NCI-H345 treated with DMSO at 0.1 percent for 48 hours (cell line): ENCODE results near the gene HSD17B8.

ENCODE experiments used
- DNase-seq: peaks from one replicate; lab custom pipeline; 2025; ENCODE audit not compliant: unreplicated experiment; lab: John Stamatoyannopoulos, UW

The HSD17B8 gene

DNA sequence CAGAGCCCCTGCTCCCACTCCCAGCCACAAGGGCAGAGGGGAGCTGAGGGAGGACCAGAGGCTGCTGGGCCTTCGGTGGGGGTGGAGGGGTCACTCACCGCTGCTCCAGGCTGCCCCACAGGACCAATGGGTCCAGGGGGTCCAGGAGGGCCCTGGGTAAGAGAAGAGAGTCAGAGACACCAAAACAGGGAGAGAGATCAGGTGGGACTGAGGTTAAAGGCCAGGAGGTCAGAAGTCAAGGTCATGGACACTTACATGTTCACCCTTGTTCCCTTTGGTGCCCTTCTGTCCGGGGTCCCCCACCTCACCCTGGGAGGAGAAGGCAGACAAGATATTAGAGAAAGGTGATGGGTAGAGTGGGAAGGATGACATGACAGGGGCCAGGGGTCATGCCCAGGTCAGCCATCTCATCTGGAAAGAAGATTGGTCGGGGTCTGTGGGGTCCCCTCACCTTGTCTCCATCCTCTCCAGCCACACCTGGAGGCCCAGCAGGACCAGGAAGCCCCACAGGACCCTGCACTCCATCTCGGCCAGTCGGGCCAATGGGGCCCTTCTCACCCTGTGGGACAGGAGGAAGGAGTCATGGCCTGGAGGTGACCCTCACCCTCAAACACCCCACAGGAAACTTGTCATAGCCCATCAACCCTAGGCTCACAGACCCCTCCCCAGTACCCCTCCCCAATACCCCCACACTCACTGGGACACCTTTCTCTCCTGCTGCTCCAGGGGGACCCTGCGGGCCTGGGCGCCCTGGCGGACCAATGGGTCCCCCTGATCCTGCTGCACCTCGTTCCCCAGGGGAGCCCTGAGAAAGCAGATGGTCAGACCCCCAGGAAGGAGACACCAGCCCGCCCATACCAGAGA is 33.2 kb upstream of the HSD17B8 start:
- no peak for DNase-seq

DNA sequence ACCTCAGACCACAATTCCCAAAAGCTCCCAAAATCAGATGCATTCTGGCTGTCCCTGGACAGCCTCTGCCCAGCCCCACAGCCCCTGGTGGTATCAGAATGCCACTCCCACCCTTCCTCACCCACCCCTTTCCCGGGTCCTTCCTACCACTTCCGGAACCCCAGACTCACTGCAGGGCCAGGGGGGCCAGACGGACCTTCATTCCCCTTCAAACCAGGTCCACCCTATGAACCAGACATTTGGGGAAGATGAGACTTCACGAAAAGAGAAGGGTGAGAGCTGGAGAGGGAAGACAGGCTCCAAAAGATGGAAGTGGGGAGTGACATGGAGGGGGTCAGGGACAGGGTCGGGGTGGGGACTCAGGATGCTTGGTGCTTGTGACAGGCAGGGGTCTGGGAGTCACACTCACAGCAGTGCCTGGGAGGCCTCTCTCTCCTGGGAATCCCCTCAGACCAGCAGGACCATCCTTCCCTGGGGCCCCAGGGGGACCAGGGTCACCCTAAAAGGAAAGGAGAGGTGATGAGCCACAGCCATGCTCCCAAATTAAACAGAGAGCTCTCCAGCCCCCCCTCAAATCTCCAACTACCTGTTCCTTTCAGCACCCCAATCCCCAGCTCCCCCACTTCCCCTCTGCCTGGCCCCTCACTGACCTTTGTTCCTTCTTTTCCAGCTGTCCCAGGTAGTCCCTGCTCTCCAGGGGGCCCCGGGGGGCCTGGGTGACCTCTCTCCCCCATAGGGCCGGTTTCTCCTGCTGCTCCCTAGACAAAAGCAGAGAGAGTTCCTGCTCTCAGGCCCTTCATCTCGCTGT is 32.4 kb upstream of the HSD17B8 start:
- no peak for DNase-seq

DNA sequence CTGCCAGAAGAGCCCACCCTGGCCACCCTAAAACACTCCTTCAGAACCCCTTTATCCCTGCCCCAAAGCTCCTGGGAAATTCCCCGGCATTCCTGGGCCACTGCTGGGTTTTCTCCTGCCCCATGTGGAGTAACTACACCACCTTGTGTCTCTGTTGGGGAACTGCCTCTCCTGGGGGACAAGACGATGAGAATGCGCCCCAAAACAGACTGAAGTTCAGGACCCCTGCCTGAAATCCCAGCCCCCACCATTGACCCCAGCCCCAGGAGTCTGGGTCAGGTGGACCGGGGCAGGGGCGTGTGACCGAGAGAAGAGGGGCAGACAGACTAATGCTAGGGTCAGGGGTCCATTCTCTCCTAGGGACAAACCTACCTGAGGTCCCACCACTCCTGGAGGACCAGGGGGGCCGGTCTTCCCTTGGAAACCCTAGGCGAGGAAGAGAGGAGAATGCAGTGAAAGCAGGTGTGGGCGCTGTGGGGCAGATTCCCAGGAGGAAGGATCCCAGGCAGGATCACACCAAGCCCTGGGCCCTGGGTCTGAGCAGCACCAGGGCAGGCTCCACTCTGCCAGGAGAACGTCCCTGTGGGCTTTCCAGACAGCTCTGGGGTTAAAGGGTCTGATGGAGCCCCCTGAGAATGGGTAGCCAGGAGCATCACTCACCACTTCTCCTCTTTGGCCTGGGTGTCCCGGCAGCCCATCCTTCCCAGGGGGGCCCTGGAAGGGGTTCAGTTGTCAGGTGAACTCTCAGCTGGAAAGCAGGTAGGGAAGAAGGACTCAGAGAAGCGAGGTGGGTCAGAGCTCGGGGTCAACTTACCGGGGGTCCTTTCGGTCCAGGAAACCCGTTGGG is 31.5 kb upstream of the HSD17B8 start:
- DNase-seq, result no peak

DNA sequence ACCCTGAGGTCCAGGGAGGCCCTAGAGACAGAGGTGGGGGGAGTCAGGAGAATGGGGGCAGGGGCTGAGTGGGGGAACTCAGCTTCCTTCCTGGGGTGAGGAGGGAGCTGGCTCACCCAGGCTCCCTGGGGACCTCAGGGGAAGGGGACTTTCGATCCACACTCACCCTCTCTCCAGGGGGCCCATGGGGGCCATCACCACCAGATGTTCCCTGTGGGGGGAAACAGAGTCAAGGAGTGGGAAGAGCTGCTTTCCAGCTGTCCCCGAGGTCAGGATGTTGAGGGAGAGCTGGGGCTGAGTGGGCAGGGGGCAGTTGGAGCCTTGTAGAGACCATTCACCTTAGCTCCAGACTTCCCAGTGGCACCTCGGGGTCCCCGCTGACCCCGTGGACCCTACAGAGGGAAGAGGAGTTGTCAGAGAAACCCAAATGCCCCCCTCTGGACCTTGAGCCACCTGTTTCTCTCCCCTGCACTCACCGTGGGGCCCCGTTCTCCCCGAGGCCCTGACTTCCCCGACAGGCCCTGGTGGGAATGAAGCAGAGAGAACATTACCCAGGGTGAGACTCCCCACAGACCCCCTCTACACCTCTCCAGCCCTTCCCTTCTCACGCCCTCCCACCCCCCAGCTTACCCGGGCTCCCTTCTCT is 30.8 kb upstream of the HSD17B8 start:
- DNase-seq, result no peak

DNA sequence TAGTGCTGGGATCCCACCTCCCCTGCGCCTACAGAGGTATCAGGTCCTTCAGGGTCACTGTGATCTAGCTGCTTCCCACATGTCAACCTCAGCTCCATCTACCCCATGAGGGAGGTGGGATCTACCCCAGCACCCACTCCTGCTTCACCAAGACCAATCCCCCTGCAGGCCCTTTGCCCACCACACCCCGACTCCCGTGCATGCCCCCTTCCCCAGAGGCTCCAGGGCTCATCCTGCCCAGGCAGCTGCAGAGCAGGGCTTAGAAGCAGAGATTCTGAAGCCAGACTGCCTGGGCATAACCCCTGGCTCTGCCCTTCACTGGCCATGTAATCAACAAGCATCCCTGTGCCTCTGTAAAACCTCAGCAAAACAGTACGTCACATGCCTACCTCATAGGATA is 29.7 kb upstream of the HSD17B8 start:
- no peak for DNase-seq

DNA sequence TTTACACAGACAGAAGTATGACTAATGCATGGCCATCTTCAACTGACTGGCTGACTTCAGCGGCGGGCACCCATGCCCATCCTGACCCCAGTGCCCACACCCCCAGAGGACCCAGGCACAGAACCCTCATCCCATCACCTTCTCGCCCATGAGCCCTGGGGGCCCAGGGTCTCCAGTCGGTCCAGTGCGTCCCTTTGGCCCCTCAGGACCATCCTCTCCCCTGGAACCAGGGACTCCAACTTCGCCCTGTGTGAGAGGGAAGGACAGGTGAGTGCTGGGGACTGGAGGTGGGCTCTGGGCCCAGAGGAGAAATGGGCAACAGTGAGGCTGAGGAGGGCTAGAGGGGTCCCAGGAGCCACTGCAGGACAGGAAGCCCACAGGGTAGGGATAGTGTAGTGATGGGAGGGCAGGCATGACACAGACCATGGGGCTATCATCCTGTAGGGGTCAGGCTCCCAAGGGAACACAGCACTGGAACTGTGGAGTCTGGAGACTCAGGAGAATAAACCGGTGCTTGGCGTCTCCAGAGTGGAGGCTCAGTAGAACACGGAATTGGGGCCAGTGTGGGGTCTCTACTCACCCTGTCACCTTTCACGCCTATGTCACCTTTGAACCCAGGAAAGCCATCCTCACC is 28.9 kb upstream of the HSD17B8 start:
- DNase-seq, result no peak

DNA sequence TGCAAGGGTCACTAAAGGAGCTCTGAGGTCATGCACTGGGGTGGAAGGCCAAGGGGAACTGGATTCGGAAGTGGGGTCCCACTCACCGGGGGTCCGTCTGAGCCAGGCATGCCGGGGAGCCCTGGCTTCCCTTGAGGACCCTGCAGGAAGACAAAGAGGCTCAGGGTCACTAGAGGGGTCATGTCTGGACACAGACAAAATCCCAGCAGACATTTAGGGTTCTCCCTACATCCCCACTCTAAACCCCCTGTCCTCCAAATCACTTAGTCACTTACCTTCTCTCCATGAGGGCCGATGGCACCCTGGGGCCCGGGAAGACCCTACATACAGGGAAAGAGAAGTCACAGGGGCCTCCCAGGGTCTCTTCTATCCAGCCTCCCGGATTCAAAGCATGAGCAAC is 27.5 kb upstream of the HSD17B8 start:
- DNase-seq, result no peak

DNA sequence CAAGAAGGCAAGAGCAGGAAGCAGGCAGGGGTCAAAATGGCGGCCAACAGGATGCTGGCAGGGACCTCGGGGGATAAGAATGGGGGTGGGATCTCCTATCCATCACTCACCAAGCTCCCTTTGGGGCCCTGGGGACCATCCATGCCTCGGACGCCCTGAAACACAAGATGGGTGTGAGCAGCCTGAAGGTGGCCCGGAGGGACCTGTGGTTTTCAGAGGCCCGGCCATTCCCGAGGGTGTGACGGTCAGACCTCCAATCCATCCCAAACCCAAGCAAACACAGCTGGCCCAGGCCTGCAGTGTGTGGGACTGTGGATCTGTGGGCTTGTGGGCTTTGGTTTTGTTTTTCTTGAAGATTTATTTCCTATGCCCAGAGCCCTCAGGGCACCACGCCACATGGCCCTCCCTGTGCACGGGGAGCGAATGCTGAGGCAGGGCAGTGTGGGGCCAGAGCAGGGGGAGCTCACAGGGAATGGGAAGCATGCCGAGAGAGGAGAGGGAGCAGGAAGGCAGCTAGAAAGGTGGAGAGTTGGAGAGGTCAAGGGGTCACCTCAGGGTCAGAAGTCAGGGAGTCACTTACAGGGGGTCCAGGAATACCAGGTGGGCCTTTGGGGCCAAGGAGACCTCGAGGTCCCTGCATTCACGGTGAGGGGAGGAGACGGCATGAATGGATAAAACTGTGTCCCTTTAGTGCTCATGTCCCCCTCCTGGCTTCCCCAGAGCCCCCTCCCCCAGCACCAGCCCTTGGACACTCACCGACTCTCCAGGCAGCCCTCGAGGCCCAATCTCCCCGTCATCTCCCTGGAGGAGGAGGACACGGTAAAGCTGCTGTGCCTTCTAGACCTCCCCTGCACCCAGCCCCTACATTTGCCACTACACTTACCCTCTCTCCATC is 26.7 kb upstream of the HSD17B8 start:
- no peak for DNase-seq

DNA sequence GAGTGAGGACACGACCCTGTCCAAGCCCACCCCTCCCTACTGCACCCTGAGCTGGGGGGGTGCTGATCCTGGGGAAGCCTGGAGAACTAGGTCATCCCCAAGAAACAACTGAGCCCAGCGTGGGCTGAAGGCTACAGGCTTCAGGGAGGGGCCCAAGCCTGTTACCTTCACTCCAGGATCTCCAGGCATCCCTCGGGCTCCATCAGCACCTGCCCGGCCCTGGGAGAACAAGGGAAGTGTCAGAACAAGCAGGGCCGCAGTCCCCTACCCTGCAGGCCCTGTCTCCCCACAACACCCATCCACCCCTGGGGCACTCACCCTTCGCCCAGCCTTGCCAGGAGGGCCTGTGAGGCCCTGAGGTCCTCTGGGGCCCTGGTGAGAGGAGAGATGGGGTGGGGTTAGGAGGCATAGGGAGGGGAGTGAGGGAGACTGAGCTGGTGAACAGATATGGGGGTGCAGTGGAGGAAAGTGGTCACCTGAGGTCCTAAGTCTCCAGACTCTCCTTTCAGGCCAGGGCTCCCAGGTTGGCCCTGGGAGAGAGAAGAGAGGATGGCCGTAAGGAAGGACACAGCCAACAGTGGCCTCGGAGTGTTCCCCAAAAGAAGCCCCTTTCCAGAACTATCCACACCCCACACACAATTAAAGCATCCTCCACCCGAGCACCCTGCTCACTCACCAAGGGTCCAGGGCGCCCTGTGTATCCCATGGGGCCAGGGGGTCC is 25.5 kb upstream of the HSD17B8 start:
- no peak for DNase-seq

DNA sequence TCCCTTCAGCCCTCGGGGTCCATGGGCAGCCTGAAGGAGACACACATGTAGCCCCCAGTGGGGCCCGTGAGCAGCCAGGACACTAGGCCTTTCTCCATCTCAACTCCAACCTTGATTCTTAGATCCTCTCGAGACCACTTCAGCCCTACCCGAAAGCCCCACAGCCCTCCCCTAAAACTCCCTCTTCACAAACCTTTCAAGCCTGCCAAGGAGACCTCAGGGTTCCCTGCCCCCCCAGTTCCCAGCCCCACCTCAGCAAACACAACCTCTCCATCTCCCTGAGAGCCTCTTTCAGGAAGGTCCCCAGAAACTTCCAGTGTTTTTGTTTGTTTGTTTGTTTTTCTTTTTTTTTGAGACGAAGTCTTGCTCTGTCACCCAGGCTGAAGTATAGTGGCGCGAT is 23.3 kb upstream of the HSD17B8 start:
- DNase-seq, result no peak

DNA sequence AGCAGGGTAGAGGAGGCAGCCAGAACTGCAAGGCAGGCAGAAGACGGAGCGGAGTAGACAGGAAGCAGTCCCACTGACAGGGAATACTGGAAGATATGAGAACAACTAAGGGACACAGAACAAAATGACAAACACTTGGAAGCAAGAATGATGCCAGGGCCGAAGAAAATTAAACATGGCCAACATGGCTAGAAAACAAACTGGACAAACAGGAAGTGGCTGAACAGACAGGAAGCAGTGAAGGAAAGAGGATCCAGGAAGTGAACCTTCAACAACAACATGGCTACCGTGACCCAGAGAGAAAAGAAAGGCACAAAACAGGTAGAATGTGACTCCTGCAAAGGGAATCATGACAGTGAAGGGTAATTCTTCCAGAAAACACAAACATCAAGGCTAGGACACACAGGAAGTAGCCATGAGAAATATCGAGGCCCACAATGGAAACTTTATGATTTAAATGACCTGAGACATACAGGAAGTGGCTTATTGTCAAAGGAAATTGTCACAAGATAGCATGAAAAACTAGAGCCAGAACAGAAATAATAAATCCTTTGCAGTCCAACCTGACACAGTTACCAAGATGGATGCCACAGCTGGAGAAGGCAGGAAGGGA is 21.3 kb upstream of the HSD17B8 start:
- no peak for DNase-seq

DNA sequence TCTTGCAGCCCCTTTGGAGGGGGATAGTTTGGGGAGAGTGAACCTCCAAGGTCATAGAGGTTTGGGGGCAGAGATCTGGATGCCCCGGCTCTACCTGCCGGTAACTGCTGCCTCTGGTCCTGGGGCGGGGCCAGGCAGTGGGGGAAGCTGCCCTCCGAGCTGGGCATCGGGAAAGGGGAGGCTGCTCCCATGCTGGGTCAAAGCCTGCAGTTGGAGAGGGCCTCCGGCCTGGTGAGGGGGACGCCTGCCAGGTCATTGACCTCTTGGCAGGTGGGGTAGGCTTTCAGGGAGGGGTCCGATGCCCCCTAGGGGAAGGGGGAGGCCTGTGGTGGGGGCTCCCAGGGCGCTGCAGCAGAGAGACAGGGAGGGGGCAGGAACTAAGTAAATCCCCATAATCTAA is 19.3 kb upstream of the HSD17B8 start:
- no peak for DNase-seq

DNA sequence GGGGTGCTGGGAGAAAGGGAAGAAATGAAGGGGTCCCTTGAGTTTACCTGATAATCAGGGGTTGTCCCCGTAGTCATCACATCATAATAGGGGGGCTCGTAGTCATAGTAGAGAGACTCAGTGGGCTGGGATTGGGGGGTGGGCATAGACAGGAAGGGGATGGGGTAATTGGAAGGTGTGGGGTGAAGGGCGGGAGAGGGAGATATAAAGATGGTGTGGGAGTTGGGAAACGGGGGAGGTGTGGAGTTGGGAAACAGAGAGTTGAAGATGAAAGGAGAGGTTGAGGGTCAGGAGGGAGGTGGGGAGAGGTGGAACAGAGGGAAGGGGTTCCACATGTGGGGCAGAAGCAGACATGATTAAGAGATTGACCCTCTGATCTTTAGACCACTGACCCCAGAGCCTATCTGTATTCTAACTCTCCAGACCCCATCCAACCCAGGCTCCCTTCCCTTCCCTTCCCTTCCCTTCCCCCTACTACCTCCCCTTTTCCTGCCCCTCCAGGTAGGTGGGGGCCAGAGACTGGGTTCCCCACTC is 18.7 kb upstream of the HSD17B8 start:
- DNase-seq, result no peak

DNA sequence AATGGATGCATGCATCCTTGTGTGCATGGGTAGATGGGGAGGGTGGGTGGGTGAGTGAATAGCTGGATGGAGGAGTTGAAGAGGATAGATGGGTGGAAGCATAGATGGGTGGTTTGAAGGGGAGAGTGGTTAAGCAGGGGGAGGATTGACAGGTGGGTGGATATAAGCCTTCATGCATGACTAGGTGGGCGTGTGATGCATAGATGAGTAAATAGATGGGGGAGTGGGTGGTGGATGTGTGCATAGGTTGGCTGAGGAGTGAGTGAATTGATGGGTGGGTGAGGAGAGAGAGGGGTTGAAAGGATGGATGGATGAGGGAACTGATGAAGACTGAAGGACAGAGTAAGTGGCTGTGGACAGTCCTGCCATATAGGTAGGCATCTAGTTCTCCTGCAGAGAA is 16.6 kb upstream of the HSD17B8 start:
- DNase-seq, result no peak

DNA sequence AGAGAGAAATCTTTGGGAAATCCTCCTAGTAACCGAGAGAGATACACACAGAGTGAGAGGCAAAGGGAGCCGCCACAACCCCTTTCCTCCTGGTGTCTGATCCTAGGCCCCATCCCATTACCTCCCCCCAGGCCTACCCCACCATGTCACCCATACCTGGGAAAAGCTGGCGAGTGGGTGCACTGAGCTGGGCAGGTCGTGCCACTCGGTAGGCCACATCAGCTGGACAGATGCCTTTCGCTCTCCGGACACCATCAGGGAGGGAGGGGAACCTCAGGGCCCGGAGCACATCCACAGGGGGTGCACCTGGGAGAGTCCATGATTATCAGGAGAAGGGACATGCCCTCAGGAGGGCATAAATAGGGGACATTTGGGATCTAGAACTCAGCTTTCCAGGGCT is 15.3 kb upstream of the HSD17B8 start:
- DNase-seq, result no peak

DNA sequence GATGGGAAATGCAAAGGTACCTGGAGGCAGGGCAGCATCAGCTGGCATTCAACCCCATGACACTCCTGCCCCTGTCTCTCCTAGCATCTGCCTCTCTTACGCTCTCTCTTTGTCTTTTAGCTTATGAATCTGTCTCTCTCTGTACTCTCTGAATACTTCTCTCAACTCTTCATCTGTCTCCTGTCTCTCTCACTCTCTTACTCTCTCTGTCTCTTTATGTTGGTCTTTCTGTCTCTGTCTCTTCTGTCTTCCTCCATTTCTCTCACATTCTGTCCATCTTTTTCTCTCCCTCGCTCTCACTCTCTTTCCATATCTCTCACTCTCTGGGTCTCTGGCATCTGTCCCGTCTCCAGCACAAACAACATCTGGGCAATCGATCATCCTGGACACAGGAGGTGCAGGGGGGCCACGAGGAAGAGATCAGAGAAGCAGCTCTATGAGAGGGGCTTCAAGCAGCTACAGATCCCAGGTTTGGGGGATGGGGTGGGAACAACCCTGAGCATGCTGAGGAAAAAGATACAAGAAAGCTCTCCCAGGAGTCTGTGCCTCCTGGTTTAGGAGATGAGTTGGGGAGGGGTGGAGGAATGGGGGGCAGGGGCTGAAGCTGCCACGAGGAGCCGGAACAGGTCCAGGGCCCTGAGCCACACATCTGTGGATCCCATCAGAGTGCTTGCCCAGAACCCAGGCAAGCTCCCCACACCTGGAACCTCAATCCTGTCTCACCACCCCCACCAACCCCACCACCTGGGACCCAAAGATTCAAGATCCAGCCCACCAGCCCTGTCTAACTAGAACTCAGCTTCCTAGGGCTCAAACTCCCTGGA is 14.6 kb upstream of the HSD17B8 start:
- no peak for DNase-seq

DNA sequence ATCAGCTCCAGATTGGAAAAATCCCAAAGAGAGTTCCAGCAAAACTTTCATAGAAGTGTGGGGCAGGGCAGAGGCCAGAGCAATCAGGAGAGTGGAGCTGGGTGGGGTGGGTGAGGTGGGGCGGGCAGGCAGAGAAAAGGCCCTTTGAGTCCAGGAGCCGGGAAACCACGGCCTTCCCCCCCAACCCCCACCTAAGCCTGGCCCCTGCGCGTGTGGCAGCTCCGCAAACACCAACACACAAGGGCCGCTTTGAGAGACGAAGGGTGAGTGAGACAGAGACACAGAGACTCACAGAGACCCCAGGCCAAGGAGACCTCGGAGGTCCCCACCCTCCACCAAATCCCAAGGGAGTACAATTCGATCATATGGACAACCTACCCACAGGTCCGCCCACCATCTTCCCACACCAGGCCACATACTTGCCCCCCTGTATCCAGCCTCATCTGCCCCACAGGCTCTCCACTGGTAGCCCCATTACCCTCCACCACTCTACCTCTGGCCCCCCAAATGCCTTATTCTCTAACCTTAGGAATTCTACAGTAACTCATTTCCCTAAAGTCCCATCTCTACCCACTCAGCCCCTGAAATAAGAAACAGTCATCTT is 13.8 kb upstream of the HSD17B8 start:
- DNase-seq, result no peak
